ENCODE data around the gene PRKG1. TPM values are rescaled to one million over a fixed set of nuclear protein-coding genes. Genes with fewer than 3 reads are reported as not detected.

PRKG1 gene
- total RNA-seq, 1 donor from 2014 or later: 17.9 TPM

DNA sequence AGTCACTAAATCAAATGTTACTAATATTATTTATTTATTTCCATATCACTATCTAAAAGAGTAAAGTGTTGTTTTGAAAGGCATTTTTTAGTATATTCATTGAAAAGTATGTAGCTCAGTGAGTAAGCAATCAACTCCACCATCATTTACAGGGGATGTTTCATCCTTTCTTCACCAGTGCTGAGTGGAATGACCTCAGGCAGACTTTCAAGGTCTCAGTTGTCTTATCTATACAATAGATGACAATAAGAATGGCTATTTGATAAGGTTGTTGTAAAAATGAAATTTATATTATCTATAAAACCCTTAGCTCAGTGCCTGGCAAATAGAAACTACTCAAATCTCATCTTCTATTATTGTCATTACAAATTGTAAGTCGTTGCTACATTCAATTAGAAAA is 829.4 kb downstream of the PRKG1 start:
- Histone ChIP-seq H3K27ac (no peak overlapping the region), H3K4me1 (no peaks in the 10 kb centered on the region), H3K9me3 (no peaks in the 10 kb centered on the region), H3K4me3 (no peak overlapping the region), H3K27me3 (no peaks in the 10 kb centered on the region), H3K36me3 (no peaks in the 10 kb centered on the region)
- no peak for TF ChIP-seq POLR2A (IDR thresholded peaks at IDR 0.05)
- TF ChIP-seq, protein P1, sequence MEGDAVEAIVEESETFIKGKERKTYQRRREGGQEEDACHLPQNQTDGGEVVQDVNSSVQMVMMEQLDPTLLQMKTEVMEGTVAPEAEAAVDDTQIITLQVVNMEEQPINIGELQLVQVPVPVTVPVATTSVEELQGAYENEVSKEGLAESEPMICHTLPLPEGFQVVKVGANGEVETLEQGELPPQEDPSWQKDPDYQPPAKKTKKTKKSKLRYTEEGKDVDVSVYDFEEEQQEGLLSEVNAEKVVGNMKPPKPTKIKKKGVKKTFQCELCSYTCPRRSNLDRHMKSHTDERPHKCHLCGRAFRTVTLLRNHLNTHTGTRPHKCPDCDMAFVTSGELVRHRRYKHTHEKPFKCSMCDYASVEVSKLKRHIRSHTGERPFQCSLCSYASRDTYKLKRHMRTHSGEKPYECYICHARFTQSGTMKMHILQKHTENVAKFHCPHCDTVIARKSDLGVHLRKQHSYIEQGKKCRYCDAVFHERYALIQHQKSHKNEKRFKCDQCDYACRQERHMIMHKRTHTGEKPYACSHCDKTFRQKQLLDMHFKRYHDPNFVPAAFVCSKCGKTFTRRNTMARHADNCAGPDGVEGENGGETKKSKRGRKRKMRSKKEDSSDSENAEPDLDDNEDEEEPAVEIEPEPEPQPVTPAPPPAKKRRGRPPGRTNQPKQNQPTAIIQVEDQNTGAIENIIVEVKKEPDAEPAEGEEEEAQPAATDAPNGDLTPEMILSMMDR (IDR thresholded peaks at IDR 0.05): no peak
- no peak for TF ChIP-seq POLR2AphosphoS5 (IDR thresholded peaks at IDR 0.05; ENCODE audit: insufficient read depth in 1 of 2, low read depth in 1 of 2)
- DNase-seq (ENCODE audit: extremely low spot score in 2 of 2): no peak
- intact Hi-C loops (cut with DNase I): no loop called here

DNA sequence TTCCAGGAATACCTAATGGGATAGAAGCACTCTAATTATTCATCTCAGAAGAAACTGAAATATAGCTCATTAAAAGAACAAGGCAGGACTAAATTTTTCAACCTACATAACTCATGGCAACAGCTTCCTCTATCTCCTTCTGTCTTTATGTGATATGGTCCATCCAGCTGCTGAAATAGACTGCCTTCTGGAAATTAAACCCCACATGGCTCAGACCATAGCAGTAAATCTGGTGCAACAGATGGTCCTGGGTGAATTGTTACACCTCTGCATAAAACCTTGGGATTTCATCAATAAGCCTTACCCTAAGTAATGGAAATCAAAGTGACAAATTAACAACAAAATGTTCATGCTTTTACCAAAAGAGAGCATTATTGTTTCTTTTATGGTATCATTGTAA is 830.7 kb downstream of the PRKG1 start:
- intact Hi-C loops (cut with DNase I): no loop called here
- TF ChIP-seq, protein P1 (IDR thresholded peaks at IDR 0.05): no peak
- TF ChIP-seq POLR2AphosphoS5 (IDR thresholded peaks at IDR 0.05; ENCODE audit: insufficient read depth in 1 of 2, low read depth in 1 of 2) (no peak), POLR2A (IDR thresholded peaks at IDR 0.05) (no peak)

DNA sequence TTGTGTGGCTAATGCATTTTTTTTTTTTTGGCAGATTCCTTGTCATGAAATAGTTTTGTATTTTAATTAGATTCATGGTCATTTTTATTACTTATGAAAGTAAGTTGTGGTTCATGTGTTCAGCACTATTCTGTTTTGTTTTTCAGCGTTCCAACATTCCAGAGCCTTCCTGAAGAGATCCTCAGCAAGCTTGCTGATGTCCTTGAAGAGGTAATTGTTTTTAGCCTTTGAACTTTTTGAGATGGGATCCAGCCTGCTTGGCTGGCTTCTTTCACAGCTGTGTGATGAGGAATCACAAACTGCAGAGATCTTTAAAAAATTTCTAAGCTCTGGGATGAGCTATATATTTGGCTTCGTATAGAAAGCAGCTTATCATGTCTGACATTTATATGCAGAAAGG is 833.1 kb downstream of the PRKG1 start:
- H3K4me1 ChIP-seq: no peaks in the 10 kb centered on the region
- H3K27me3 ChIP-seq: no peaks in the 10 kb centered on the region
- TF ChIP-seq, protein P1 (IDR thresholded peaks at IDR 0.05): no peak
- TF ChIP-seq POLR2AphosphoS5 (IDR thresholded peaks at IDR 0.05; ENCODE audit: insufficient read depth in 1 of 2, low read depth in 1 of 2) (no peak), POLR2A (IDR thresholded peaks at IDR 0.05) (no peak)
- intact Hi-C loops (cut with DNase I): no loop called here
- no peak overlapping the region for H3K27ac ChIP-seq
- no peak for DNase-seq (ENCODE audit: extremely low spot score in 2 of 2)
- no peaks in the 10 kb centered on the region for H3K9me3 ChIP-seq
- H3K36me3 ChIP-seq: no peaks in the 10 kb centered on the region
- H3K4me3 ChIP-seq: no peak overlapping the region

More for the DNA sequence above, 830.7 kb downstream of the PRKG1 start:
- Histone ChIP-seq H3K27me3 (no peaks in the 10 kb centered on the region), H3K4me1 (no peaks in the 10 kb centered on the region), H3K36me3 (no peaks in the 10 kb centered on the region), H3K4me3 (no peak overlapping the region), H3K27ac (no peak overlapping the region), H3K9me3 (no peaks in the 10 kb centered on the region)
- no peak for DNase-seq (ENCODE audit: extremely low spot score in 2 of 2)

DNA sequence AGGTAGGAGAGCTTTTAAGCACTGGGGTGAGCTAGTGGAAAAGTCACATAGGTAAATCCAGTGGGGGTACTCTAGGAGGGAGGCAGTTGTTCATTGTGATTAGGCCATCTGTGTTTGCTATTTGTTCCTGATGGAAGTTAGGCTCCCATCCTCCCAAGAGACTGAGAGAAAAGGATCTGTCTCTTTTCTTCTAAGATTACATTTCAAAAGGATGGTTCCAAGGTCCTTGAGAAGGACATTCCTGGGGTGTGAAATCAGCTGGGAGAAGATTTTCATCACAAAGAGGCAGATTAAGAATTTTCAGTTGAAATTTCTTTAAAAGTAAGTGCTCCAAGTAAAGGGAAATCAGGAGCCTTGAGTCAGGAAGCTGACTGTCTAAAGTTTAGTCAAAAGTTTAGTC is 835.9 kb downstream of the PRKG1 start:
- no peaks in the 10 kb centered on the region for H3K9me3 ChIP-seq
- intact Hi-C loops (cut with DNase I): no loop called here
- H3K4me3 ChIP-seq: no peak overlapping the region
- H3K4me1 ChIP-seq: peaks cover 1% of the 10 kb centered on the region
- H3K36me3 ChIP-seq: no peaks in the 10 kb centered on the region
- no peaks in the 10 kb centered on the region for H3K27me3 ChIP-seq
- TF ChIP-seq POLR2A (IDR thresholded peaks at IDR 0.05): no peak
- TF ChIP-seq, protein P1 (IDR thresholded peaks at IDR 0.05): no peak
- TF ChIP-seq POLR2AphosphoS5 (IDR thresholded peaks at IDR 0.05; ENCODE audit: insufficient read depth in 1 of 2, low read depth in 1 of 2): no peak
- no peak overlapping the region for H3K27ac ChIP-seq
- no peak for DNase-seq (ENCODE audit: extremely low spot score in 2 of 2)

DNA sequence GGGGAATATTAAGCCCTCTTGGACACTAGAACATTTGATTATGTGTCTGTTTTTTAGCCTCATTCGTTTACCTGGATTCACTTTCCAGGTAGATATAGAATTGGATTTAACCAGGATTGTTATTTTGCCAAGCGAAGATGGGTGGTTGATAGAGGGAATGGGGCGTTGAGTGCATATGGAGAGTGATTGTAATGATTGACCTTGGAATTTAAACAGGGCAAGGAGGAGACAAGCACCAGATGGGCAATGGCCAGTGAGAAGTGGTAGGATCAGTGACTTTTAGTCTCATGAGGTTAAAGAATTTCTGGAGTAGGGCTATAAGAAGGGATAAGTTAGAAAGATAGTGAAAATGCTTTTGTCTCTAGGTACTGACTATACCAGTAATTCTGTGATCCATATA is 836.3 kb downstream of the PRKG1 start:
- TF ChIP-seq, protein P1 (IDR thresholded peaks at IDR 0.05): no peak
- TF ChIP-seq POLR2A (IDR thresholded peaks at IDR 0.05) (no peak), POLR2AphosphoS5 (IDR thresholded peaks at IDR 0.05; ENCODE audit: insufficient read depth in 1 of 2, low read depth in 1 of 2) (no peak)
- Histone ChIP-seq H3K27ac (no peak overlapping the region), H3K4me1 (peaks cover 5% of the 10 kb centered on the region), H3K27me3 (no peaks in the 10 kb centered on the region), H3K9me3 (no peaks in the 10 kb centered on the region), H3K4me3 (no peak overlapping the region), H3K36me3 (no peaks in the 10 kb centered on the region)
- no peak for DNase-seq (ENCODE audit: extremely low spot score in 2 of 2)
- intact Hi-C loops (cut with DNase I): no loop called here
